G401 (cell line): Measurements from ENCODE around the gene DTD1. TPM values are rescaled to one million over a fixed set of nuclear protein-coding genes. Genes with fewer than 3 reads are reported as not detected.

ENCODE experiments used
- DNase-seq: peaks from one replicate; pipeline ENCODE4 v3.0.0-alpha.2; 2015; ENCODE audit warnings: low spot score
- in situ Hi-C: cut with HindIII; loops from 2 replicates; pipeline ENCODE4 v1.10.0; 2016; ENCODE audit warnings: low sequenced_read_pairs, mixed read lengths
- total RNA-seq: library from RNA; depleted of rRNA; stranded (reverse); fragments of >200 nt; shearing (Covaris generic); gene quantifications from 2 replicates; pipeline ENCODE4 v1.2.3, GENCODE V29; 2014; rRNA removed

The DTD1 gene, protein sequence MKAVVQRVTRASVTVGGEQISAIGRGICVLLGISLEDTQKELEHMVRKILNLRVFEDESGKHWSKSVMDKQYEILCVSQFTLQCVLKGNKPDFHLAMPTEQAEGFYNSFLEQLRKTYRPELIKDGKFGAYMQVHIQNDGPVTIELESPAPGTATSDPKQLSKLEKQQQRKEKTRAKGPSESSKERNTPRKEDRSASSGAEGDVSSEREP
- total RNA-seq = 110 and 135 TPM in 2 replicates

DNA sequence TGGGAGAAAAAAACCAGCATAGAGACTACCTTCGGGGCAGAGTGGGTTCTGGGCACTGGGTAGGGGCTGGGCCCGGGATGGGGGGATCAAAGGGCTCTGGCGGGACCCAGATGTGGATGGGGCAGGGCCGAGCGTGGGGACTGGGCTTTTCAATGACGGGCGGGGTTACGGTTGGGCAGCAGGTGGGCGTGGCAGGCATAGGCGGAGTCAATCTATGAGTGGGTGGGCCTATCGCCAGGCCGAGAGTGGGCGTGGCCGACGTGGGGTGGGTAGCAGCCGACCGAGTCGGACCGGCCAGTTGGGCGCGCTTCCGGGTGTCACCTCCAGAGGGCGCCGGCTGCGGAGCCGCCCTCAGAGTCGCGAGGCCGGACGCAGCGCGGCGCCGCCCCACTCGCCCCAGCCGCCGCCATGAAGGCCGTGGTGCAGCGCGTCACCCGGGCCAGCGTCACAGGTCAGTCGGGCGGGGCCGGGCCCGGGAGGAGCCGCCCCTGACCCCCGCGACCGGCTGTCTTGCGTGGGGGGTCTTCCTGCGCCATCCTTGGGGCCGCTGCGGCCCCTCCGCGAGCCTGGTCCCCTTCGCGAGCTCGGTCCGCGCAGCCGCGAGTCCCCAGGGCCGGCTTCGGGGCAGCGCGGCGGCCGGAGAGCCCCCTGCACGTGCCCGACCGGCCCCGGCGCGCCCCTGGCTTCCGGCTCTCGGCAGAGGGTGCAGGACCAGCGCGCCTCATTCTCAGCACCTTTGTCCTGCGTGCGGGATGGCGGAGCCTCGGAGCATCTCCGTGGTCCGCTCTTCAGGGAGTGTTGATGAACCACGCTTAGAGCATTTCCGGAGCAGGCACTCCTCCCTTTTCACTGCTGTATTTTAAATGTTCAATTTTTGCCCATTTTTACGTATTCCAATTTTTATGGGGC, at the start of gene DTD1:
TSS of gene DTD1 (plus strand) at position 390 of the 909 bp plus-strand sequence. CDS start at position 409, 19 bp downstream.
- peak; percentile 93 for DNase-seq
- in situ Hi-C loops = no loop called here

GRCh38 chr20:18541741-18542140, 46.1 kb upstream of the DTD1 start:
- DNase-seq = no peak
- in situ Hi-C loops = no loop called here

GRCh38 chr20:18543216-18543615, 44.6 kb upstream of the DTD1 start:
- in situ Hi-C loops = no loop called here
- no peak for DNase-seq

DNA sequence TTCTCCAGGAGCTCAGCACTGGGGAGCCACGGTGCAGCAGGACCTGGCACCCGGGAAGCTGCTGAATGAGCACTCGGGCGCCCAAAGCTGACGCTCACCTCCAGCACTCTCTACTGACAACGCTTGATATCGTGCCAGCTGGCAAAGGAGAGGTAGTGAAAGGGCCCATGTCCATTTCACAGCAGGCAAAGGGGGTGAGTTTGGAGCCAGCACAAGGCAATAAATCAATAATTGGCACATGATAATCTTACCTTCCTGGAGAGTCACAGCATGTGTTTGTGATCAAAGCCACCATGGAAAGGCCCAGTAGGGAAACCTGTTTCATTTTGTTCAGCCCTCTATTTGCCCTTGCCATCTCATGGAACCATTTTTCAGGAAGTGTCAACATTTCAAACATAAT, 43.9 kb upstream of the DTD1 start:
- in situ Hi-C loops = no loop called here
- no peak for DNase-seq

- in situ Hi-C loops = no loop called here
- DNase-seq = no peak
Observed at GRCh38 chr20:18545566-18545965, 42.3 kb upstream of the DTD1 start.

DNA sequence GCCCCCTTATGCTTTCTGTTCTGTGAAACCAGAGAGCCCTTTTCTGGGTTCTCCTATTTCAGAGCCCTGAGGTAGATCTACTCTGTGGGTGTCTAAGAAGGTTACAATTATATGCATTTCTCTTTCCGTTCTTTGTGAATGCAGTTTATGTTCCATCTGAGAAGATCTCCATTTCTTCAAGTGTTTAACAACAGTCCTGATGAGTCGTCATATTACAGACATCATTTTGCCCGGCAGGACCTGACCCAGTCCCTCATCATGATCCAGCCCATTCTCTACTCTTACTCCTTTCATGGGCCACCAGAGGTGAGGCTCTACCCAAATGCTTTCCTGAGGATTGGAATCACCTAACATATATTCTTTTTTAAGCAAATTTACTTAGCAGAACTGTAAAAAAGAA, 39.4 kb upstream of the DTD1 start:
- in situ Hi-C loops = no loop called here

DNA sequence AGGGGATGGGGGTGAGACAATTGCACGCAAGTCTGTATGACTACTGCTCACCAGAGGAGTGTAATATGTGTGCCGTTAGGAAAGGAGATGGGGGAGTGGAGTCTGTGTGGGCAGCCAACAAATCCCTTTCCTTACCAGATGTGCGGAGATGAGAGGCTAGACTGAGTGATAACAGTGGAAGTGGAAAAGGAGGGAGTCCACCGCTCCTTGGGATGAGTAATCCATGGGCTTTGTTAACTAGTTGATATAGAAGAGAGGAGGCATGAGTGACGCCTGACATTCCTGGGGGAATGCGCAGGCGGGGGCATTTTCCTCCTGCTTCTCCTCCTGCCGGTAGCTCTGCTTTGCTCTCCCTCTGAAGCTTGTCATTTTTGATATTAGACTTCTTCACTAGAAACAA, 34.1 kb upstream of the DTD1 start:
- DNase-seq = no peak
- in situ Hi-C loops = no loop called here

More for the DNA sequence above, 39.4 kb upstream of the DTD1 start:
- no peak for DNase-seq

DNA sequence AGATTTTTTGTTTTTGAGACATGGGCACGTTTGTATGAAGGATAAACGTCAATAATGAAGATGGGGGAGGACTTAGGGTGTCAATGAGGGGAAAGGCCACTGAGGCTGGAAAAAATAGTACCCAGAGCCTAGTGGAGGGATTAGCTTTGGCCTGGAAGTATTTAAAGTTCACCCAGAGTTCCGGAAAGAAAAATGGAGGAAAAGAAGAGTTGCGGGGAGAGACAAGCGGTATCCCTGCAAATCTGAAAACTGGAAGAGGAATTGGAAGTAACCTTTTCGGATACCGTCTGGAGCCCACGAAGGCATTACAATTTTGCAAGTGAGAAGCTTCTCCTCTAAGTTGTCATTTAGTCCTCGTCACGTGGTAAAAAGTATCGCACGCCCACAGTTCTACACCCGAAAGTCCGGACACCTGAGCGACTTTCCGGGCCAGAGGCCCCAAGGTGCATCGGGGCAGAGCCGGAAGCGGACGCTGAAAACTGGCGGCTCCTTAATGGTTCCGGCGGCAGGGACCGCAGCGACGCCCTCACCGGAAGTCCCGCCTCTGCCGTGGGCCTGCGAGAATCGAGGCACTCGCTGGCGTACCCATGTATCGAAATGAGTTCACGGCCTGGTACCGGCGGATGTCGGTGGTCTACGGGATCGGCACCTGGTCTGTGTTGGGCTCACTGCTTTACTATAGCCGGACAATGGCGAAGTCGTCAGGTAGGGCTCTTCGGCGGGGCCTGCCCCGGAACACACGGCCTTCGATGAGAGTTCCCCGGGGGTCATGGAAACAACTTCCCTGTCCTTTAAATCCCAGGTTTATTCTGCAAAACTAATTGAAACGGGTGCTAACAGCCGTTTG, 20.7 kb upstream of the DTD1 start, which contains the start of gene SMIM26:
TSS of gene SMIM26 (plus strand) at position 541 of the 847 bp plus-strand sequence. CDS start at position 588, 47 bp downstream.
- DNase-seq = peak; percentile 92
- in situ Hi-C loops = no loop called here

GRCh38 chr20:18567739-18568091, 20.1 kb upstream of the DTD1 start:
- in situ Hi-C loops = no loop called here
- DNase-seq = no peak

- no peak for DNase-seq
- in situ Hi-C loops = no loop called here
Observed at GRCh38 chr20:18571009-18571408, 16.8 kb upstream of the DTD1 start.

- in situ Hi-C loops = no loop called here
- DNase-seq = no peak
Observed at GRCh38 chr20:18571578-18571977, 16.3 kb upstream of the DTD1 start.

DNA sequence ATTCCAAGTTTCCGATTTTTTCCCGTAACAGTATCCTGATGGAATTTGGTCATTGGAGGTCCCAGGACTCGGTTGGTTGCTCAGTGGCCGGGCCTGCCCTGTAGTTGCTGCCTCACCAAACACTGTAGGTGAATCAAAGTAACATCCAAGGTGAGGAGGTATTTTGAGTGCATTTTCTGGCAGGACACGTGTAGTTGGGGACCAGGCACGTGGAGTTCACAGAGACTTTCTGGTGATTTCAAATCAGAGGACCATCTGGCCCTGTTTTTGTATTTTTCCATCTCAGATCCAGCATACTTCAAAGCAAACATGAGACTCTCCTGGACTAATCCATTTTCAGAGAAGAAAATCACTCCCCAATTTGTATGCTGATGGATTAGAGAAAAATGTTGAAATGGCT, 9.9 kb upstream of the DTD1 start:
- in situ Hi-C loops = no loop called here
- peak; percentile 19 for DNase-seq

DNA sequence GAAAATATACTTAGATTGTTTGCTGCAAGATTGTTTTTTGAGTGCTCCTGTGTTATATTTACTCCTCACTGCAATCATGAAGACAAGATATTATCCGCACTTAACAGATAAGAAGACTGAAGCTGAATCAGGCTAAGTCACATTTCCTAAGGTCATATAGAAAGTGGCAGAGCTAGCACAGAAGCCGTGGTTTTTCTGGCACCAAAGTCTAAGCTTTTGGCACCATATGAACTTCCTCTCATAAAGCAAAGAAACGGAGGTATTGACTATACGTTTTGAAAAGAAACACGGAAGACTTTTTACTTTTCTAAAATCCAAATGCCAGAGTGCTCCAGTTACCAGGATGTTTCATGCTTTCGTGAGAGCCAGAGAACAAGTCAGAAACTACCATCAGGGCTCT, 9.3 kb upstream of the DTD1 start:
- DNase-seq = no peak
- in situ Hi-C loops = no loop called here

DNA sequence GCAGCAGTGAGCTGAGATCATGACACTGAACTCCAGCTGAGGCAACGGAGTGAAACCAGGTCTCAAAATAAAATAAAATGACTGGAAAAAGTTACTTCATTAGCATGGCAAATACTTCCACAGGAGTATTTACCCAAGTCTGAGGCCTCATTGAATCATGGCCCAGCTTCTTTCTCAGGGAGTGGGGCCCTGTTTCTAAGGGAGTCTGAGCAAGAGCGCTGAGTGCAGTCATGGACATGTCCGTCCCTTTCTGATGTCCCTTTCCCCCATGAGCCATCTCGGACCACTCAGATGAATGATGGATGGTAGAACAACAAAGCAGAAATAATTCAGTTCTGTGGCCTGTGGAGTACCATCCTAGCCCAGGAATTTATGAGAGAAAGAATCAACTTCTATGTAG, 7.8 kb upstream of the DTD1 start:
- in situ Hi-C loops = no loop called here
- DNase-seq = no peak

- no peak for DNase-seq
- in situ Hi-C loops = no loop called here
Observed at GRCh38 chr20:18585134-18585533, 2.7 kb upstream of the DTD1 start.

- in situ Hi-C loops = no loop called here
- DNase-seq = no peak
Observed at GRCh38 chr20:18588574-18588933, 700 bp downstream of the DTD1 start.

DNA sequence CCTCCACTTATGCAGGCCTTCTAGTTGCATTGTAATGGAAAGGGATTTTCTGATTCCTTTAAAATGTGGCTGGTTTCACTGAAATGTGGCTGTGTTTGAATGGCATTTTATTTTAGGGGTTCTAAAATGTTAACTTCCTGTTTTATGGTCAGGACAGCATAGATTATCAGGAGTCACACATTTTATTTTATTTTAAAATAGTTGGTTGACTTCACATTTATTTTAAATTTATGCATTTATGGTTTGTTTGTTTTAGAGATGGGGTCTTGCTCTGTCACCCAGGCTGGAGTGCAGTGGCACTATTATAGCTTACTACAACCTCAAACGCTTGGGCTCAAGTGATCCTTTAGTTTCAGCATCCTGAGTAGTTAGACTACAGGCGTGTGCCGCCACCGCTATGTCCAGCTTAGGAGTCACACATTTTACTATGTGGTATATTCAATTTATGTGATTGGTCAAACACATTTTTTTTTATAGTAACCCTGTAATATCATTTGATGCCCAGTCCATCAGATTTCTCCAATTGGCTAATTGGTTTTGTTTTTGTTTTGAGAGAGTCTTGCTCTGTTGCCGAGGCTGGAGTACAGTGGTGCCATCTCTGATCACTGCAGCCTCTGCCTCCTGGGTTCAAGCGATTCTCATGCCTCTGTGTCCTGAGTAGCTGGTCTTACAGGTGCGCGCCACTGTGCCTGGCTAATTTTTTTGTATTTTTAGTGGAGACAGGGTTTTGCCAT, 2.3 kb downstream of the DTD1 start:
- DNase-seq = no peak
- in situ Hi-C loops = no loop called here

DNA sequence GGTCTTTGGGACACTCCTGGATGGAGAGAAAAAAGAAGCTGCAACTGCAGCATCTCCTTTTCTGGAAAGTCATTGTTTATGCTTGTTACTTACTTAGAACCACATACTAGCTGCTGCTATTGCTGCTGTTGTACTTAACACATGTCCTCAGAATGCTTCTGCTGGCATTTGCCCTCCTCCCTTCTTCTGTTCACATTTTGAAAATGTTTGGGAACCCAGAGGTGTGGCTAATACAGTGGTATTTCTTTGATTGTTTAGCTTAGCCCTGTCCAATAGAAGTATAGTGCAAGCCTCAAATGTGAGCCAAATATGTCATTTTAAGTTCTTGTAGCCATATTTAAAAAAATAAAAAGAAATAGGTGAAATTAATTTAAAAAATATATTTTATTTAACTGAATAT, 8.4 kb downstream of the DTD1 start:
- in situ Hi-C loops = no loop called here
- no peak for DNase-seq

DNA sequence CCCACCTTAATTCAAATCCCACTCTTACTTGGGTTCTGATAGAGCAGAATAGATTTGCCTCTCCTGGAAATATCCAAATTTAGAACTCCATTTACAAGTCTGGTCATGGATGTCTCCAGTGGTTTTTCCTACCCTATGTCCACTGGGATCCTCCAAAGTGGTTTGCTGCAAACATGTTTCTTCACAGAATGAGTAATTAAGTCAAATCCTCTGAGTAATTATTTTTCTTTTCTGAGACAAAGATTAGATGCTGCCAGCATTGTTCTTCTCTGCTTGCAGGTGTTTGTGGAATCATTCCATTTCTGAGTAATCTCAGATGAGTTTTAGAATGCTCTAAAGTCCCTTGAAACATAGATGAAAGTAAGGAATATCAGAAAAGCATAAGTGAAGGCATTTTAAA, 21.9 kb downstream of the DTD1 start:
- DNase-seq = no peak
- in situ Hi-C loops = no loop called here
